GM20431 (cell line): ENCODE measurements around the gene TMEM132E.

Experiments used
- in situ Hi-C: fragments of 300-500 bp; cut with MseI, MboI; formaldehyde crosslinking; loops from one replicate; pipeline ENCODE4 v1.15.0; 2020; ENCODE audit warnings: low sequenced_read_pairs; ENCODE audit not compliant: unreplicated experiment

The TMEM132E gene

DNA sequence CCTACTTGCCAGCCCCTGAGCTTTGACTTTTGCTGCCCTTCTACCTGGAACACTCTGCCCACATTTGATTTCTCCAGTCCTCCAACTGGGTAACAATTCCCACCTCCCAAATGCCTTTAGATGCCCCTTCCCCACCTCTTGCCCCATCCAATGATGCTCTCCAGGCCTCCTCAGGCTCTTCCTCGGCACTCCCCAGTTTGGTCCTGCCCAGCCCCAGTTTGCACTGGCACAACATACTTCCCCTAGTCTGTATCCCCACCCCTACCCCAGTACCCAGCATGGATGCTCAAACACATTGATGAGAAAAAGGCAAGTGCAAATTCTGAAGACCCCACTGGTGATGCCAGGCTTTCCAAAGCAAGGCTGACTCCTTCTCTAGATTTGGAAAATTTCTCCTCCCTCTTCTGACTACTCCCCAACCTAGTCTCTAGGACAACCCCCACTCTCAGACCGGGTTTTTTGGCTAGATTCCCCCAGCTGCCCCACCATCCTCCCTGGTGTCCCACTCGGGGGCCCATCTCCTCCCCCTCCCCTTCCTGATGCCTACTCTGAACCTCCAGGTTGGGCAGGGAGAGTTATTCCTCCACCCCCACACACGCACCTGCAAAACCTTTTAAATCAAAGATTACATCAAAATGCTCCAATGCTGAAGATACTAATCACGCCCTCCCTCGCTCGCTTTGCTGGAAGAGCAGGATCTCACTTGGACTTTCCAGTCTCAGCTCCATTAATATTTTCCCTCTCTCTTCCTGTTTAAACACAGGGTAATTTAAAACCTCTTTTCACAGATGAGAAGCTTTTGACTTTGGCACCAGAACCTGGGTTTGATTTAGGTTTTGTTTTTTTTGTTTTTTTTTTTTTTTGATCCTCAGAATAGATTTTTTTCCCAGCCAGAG is 94.9 kb downstream of the TMEM132E start:
- in situ Hi-C loops: no loop called here

DNA sequence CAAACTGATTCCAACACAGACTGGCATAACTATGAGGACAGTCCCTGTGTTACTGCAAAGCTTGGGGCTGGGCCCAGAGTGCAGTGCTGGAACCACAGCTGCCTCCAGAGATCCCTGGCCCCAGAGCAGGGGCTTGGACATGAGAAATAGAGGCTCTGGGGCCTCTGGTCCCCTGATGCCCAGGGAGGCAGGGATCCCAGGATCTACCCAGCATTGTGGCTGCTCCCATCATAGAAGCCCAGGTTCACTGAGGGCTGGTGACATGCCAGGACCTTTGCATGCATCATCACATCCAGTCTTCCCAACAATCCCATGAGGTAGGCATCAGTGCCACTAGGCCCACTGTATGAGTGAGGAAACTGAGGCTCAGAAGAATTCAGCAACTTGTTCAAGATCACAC is 95.8 kb downstream of the TMEM132E start:
- in situ Hi-C loops: no loop called here

DNA sequence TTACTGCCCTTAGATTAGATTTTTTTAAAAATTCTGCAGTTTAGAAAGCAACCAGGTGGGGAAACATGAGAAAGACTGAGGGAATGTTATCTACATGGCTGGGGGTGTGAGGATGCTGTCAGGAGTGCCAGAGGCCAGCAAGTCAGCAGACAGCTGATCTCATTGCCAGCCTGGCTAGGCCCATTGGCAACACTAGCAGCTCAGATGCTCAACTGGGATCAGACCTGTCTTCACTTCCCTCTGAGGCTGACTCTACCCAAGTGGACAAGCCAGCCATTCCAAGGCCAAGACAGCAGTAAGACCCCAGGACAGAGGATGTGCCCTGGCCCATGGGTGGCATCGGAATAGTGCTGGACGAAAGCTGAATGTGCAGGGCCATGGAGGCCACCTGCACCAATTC is 96.2 kb downstream of the TMEM132E start:
- in situ Hi-C loops: no loop called here

GRCh38 chr17:34680151-34680550 is 100.8 kb downstream of the TMEM132E start:
- in situ Hi-C loops: no loop called here

- in situ Hi-C loops: no loop called here
Measured at GRCh38 chr17:34682305-34682704, 102.9 kb downstream of the TMEM132E start.

DNA sequence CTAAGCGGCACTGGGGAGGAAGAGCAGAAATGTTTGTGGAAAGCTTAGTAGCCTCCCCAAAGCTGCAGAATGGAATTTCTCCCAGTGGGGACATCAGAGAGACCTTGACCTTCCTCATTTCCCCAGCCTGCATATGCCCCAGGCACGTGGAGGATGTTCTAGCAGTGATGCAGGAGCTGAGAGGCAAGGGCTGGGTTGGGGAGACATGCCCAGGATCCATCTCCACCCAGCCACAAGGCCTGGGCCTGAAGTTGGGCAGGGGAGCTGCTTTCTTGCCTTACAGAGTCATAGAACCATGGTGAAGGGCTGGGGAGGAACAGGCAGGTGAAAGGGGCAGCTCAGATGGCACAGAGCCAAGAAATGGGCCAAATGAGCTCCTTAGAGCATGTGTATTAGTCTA is 104.0 kb downstream of the TMEM132E start:
- in situ Hi-C loops: no loop called here
